CD4-positive, alpha-beta T cell treated with Interleukin-4 for 1 hour (primary cell): Measurements from ENCODE around the gene DCTD.

ENCODE experiments used
- DNase-seq, 2 donors: peaks; one replicate each; pipeline ENCODE4 v3.0.0-alpha.2; 2020 to 2022

DCTD gene

GRCh38 chr4:182917182-182918043 is at the start of gene DCTD:
Gene DCTD (minus strand): TSS chr4:182917386. CDS start chr4:182915568, 1,818 bp downstream.
- DNase-seq: peak; percentile 79 to 81

- DNase-seq: no peak
These were observed 43.6 kb upstream of the DCTD start for GRCh38 chr4:182960746-182961145.

GRCh38 chr4:182960228-182960627 is 43.0 kb upstream of the DCTD start:
- no peak for DNase-seq

GRCh38 chr4:182955411-182955810 is 38.2 kb upstream of the DCTD start:
- no peak for DNase-seq

DNA sequence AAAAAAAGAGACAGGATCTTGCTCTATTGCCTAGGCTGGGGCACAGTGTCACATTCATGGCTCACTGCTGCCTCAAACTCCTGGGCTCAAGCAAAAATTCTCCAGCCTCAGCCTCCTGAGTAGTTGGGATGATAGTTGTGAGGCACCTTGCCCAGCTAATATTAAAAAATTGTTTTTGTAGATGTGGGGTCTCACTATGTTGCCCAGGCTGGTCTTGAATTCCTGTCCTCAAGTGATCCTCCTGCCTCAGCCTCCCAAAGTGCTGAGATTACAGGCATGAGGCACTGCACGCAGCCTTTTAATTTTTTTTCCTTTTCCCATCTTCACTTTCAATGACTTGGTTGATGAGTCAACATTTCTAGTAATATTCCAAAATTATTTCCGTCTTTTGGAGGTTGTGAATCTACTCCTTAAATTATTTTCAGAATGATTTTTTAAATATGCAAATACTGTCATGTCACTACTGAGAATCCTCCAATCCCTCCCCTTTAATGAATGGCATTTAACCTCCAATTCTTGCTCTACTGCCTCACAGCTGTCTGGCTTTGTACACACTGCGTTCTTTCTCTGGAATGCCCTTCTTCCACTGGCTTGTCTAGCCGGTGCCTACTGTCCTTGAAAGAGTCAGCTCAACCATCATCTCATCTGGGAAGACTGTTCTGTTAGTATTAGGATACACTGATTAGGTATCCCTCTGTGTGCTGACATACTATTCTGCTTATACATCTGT is 27.5 kb upstream of the DCTD start:
- no peak for DNase-seq

DNA sequence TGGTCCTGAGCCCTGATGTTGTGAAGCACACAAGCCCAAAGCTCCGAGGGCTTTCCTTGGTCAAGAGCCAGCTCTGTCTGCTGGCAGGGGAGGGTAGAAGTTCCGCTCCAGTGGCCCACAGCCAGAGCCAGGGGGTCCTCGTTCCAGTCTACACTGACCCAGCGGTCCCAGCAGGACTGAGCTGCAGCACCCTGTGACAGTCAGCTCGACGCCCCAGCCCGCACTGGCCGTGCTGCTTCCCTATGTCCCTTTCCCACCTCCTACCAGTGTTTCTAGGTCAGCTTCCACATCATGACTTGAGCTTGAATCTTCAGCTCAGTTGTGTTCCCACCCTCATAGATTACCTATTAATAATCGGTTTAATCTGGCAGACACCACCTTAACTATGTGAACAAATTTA is 22.5 kb upstream of the DCTD start:
- no peak for DNase-seq

DNA sequence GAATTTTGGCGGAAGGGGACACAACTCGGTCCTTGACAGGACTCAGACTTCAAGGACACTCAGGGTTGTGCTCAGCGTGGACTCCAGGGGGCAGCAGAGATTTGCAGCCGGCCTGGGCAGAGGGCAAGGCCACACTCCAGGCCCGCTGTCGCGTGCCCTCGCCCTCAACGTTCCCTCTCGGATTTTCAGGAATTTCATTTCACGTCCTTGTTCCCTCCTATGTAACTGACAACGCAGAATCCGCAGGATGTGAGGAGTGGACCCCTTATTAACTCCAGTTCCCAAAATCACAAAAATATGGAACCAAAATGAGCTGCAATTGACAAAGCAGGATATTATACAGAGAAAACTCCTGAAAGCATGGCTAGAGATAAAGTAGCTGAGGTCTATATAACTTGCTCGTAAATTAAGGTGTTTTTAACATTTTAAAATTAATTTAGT is 21.0 kb upstream of the DCTD start:
- peak; percentile 63 to 66 for DNase-seq

DNA sequence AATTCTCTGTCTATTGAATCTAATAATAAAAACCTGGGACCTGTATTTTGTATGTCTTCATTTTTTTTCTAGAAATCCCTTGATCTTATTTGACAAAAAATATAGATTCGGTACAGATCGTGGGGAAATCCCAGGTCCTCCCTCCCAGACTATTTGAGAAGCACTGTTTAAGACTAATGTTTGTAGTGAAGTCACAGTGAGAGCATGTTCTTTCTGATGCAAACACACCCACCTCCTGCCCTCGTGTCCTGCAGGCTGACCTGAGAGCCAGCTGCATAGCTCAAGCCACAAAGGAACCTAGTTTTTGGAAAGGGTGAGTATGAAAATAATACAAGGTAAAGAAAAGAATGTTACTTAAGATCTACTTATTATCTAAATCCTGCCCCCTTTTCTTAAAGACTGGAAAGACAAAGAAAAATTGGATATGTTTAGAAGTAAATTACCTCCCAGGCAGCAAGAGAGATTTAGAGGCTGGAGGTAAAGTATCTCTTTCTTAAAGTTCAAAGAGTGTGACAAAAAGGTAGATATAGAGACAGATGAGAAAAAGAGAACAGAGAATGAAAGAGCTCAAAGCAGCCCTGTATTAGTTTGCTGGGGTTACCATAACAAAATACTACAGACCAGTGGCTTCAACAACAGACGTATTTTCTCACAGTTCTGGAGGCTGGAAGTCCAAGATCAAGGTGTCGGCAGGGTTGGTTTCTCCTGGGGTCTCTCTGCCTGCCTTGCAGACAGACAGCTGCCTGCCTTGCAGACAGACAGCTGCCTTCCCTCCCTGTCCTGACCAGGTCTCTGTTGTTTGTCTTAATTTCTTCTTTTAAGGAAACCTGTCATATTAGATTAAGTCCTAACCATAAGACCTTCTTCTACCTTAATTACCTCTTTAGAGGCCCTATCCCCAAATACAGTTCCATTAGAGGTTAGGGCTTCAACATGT is 20.4 kb upstream of the DCTD start:
- DNase-seq: no peak

DNA sequence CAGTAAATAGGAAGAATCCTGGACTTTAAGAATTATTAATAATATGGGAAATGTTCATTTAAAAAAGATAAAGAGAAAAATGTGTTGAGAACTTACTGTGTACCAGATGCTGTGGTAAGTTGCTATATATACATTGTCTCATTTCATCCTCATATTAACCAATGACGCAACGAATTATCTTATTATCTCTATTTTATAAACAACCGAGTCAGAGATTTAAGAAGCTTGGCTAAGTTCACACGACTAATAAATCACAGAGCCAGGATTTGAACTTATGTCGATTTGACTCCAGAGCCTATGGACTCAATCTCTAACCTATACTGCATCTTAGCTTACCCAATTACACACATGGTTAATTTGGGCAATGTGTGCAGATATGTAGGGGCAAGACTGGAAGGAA is 15.5 kb upstream of the DCTD start:
- DNase-seq: no peak

- DNase-seq: no peak
These were observed 14.6 kb upstream of the DCTD start for GRCh38 chr4:182931691-182932345.

GRCh38 chr4:182930889-182931288 is 13.7 kb upstream of the DCTD start:
- DNase-seq: no peak

DNA sequence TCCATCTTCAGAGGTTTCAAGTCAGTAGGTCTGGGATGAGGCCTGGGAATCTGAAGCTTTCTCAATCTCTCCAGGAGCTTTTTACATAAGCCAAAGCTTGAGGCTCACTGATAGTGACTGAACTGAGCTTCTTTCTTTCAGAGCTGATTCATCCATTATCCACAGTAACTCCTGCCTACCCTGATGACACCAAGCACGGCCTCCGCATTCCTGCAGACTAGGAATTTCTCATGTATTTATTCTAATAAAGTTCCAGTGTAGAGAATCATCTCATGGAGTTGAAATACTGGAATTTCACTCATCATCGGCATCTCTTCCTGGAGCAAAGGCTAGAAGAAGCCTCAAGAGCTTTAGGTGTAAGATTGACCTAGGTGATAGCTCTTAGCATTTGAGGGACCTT is 12.1 kb upstream of the DCTD start:
- no peak for DNase-seq

DNA sequence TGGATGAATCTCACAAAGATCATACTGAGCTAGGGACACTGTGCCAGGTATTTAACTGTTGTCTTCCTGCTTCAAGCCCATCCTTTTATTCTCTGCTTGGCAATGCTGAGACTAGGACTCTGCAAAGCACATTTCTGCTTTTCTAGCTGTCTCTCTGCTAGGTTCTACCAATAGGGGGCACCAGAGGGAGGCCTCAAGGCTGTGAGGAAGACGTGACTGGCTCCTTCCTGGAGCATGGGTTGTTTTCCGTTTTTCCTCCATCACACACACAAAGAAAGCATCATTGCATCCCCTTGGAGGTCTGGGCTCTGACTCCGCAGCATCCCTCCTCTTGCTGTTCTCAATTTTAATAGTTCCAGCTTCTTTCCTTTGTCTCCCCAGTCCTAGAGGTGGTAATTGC is 10.9 kb upstream of the DCTD start:
- no peak for DNase-seq

- DNase-seq: no peak
These were observed 10.3 kb upstream of the DCTD start for GRCh38 chr4:182927505-182927904.

- no peak for DNase-seq
These were observed 8.7 kb upstream of the DCTD start for GRCh38 chr4:182925855-182926254.

DNA sequence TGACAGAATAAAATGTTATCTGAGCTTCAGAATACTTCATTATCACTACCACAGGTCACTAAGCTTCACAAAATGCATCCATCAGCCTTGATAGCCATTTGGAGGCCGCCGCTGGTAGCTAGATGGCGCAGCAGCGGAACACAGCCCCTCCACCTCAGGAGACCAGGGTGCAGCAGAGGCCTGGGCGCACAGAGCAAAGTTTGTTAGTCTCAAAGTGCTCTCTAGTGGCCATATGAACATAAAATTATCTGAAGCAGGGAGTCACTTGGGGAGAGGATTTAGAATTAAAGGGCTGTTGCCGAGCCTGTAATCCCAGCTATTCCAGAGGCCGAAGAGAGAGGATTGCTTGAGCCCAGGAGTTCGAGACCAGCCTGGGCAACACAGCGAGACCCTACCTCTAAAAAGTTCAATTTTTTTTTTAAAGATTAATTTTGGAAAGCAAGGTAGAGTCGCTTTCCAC is 8.1 kb upstream of the DCTD start:
- peak; percentile 77 to 81 for DNase-seq

DNA sequence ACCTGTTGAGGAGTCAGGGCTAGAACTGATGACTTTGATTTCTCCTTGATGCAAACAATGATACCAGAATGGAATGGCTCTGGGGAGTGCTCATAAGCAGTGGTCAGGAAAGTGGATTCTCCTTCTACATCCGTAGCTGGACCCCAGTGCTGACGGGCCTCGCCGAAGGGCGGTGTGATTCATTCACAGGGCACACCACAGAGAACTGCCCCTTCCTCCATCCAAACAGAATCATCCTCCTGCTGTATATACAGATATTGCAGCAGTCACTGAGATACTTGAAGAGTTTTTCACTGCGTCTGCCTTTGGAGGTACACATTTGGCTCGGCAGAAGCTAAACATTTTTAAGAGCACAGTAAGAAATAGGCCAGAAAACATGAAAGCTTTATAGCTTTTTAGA is 7.3 kb upstream of the DCTD start:
- DNase-seq: no peak

DNA sequence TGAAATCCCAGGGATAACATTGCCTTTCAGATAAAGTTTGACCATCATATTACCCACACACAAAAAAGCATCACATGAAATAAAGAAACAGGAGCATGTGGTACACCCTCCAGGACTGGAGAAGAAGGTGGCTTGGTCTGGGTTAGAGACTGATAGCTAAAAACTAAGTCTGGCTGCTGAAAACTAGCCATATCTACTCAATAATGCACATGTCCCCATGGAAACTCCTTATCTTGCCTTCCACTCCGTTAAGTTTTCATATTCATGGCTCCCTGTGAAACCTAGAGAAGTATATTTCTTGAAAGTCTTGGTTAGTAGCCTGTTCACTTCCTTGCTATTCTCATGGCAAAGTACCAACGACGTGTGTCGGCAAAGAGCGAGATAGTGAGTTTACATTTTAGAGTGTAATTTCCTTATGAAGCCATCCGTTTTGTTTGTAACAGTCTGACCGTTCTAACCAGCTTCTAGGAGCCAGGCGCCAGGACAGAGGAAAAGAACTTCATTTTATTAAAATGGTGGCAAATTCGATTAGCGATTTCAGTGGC is 6.7 kb upstream of the DCTD start:
- no peak for DNase-seq

DNA sequence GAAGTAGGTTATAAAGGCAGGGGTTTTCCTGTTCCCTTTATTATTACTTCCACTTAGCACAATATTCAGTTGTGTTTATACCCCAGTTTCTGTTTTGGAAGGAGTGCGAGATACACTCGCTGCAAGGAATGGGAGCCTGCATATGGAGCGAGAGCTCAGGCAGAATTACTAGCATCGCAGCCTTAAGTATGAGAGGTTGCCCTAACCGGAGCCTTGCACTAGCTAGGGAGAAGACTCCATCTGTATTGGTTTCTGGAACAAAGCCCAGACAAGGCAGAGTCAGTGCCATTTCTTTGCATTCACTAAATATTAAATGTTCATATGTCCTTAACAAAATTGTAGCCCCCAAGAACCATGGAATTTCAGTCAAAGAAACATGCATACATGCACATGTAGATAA is 6.2 kb upstream of the DCTD start:
- no peak for DNase-seq

GRCh38 chr4:182922501-182923284 is 5.5 kb upstream of the DCTD start:
- no peak for DNase-seq

GRCh38 chr4:182921608-182922007 is 4.4 kb upstream of the DCTD start:
- DNase-seq: no peak
